Fibroblast of lung (primary cell): ENCODE measurements around the gene SLIT3.

ENCODE experiments used
- CTCF ChIP-seq, 2 donors: IDR thresholded peaks in 1 of 2; conservative IDR thresholded peaks in 1 of 2; 1 replicate in 1 of 2; 2 replicates in 1 of 2; pipeline ENCODE4 v1.5.1; 2011 to 2012; ENCODE audit warnings: low read length in 2 of 2, control low read depth in 1 of 2, inconsistent platforms in 1 of 2, low read depth in 1 of 2, mild to moderate bottlenecking in 1 of 2
- EZH2 ChIP-seq: IDR thresholded peaks from 2 replicates; pipeline ENCODE4 v1.5.1; 2012; ENCODE audit warnings: low read length, control low read depth, mild to moderate bottlenecking; ENCODE audit errors: missing control alignments

- no peak for TF ChIP-seq EZH2
- TF ChIP-seq CTCF (conservative IDR thresholded peaks at IDR 0.05 in 1 of 2, IDR thresholded peaks at IDR 0.05 in 1 of 2; ENCODE audit: low read depth in 1 of 2, low read length in 2 of 2) = no peak
Observed at GRCh38 chr5:169273881-169274280, 27.1 kb downstream of the SLIT3 start.
